Neural crest cell (in vitro differentiated cells): ENCODE results near the gene FOXJ2. TPM values are rescaled to one million over a fixed set of nuclear protein-coding genes. Genes with fewer than 3 reads are reported as not detected.

Experiments
- DNase-seq: peaks from one replicate; pipeline ENCODE4 v3.0.0; 2021; ENCODE audit warnings: low read depth, mixed read lengths, low spot score
- H3K27ac Mint-ChIP-seq: one replicate; pipeline ENCODE4 v1.8.0; 2021; ENCODE audit warnings: mild to moderate bottlenecking, mixed read lengths; ENCODE audit not compliant: unreplicated experiment
- H3K27me3 Mint-ChIP-seq: 2 replicates; pipeline ENCODE4 v1.8.0; 2021; ENCODE audit warnings: low read depth, mild to moderate bottlenecking, mixed read lengths
- H3K36me3 Mint-ChIP-seq: 2 replicates; pipeline ENCODE4 v1.8.0; 2021; ENCODE audit warnings: low read depth, mild to moderate bottlenecking, mixed read lengths
- H3K4me1 Mint-ChIP-seq: 2 replicates; pipeline ENCODE4 v1.8.0; 2021; ENCODE audit warnings: mixed read lengths
- H3K4me3 Mint-ChIP-seq: one replicate; pipeline ENCODE4 v1.8.0; 2021; ENCODE audit warnings: mild to moderate bottlenecking, mixed read lengths
- H3K9me3 Mint-ChIP-seq: 2 replicates; pipeline ENCODE4 v1.8.0; 2021; ENCODE audit warnings: mixed read lengths
- total RNA-seq: library from RNA; stranded (reverse); gene quantifications from 2 replicates; pipeline ENCODE4 v1.2.1, GENCODE V29; 2021
- TF ChIP-seq, protein P1 (sequence below): fragments of 200-600 bp; sonication (generic); conservative IDR thresholded peaks from 2 replicates; pipeline ENCODE4 v1.5.0; 2021; ENCODE audit warnings: antibody characterized with exemption, mild to moderate bottlenecking

Gene FOXJ2
- total RNA-seq, 1 donor from 2014 or later: 14.1 TPM

DNA sequence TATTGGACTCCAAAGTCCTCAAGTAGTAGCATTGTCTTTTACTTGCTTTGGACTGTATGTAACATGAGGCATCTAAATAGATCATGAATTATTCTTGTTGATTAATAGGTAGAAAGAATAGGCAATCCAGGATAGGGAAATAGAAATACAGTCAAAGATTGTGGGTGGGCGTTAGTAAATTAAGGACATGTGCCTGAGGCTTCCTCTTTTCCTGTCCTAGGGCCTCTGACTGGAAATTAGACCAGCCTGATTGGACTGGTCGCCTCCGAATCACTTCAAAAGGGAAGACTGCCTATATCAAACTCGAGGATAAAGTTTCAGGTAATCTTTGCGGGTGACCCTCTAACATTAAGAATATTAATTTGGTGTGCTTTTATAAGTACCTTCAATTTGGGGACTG is 57.2 kb downstream of the FOXJ2 start:
- no peaks in the 10 kb centered on the region for H3K9me3 Mint-ChIP-seq

GRCh38 chr12:8093291-8093690 is 60.8 kb downstream of the FOXJ2 start:
- Mint-ChIP-seq H3K4me1 (no peaks in the 10 kb centered on the region), H3K36me3 (peaks cover 19% of the 10 kb centered on the region), H3K4me3 (no peak overlapping the region), H3K27me3 (no peaks in the 10 kb centered on the region), H3K9me3 (no peaks in the 10 kb centered on the region), H3K27ac (no peak overlapping the region)
- TF ChIP-seq, protein P1, sequence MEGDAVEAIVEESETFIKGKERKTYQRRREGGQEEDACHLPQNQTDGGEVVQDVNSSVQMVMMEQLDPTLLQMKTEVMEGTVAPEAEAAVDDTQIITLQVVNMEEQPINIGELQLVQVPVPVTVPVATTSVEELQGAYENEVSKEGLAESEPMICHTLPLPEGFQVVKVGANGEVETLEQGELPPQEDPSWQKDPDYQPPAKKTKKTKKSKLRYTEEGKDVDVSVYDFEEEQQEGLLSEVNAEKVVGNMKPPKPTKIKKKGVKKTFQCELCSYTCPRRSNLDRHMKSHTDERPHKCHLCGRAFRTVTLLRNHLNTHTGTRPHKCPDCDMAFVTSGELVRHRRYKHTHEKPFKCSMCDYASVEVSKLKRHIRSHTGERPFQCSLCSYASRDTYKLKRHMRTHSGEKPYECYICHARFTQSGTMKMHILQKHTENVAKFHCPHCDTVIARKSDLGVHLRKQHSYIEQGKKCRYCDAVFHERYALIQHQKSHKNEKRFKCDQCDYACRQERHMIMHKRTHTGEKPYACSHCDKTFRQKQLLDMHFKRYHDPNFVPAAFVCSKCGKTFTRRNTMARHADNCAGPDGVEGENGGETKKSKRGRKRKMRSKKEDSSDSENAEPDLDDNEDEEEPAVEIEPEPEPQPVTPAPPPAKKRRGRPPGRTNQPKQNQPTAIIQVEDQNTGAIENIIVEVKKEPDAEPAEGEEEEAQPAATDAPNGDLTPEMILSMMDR: no peak
- DNase-seq: no peak

More for the DNA sequence above, 57.2 kb downstream of the FOXJ2 start:
- DNase-seq: no peak
- no peak overlapping the region for H3K4me3 Mint-ChIP-seq
- no peak overlapping the region for H3K27ac Mint-ChIP-seq
- no peaks in the 10 kb centered on the region for H3K27me3 Mint-ChIP-seq
- H3K4me1 Mint-ChIP-seq: no peaks in the 10 kb centered on the region
- TF ChIP-seq, protein P1: no peak
- H3K36me3 Mint-ChIP-seq: peaks cover 10% of the 10 kb centered on the region

GRCh38 chr12:8096281-8096915 is 63.9 kb downstream of the FOXJ2 start:
- TF ChIP-seq, protein P1: no peak
- no peak overlapping the region for H3K4me3 Mint-ChIP-seq
- no peaks in the 10 kb centered on the region for H3K9me3 Mint-ChIP-seq
- no peaks in the 10 kb centered on the region for H3K27me3 Mint-ChIP-seq
- H3K36me3 Mint-ChIP-seq: peaks cover 28% of the 10 kb centered on the region
- no peaks in the 10 kb centered on the region for H3K4me1 Mint-ChIP-seq
- no peak for DNase-seq
- no peak overlapping the region for H3K27ac Mint-ChIP-seq

DNA sequence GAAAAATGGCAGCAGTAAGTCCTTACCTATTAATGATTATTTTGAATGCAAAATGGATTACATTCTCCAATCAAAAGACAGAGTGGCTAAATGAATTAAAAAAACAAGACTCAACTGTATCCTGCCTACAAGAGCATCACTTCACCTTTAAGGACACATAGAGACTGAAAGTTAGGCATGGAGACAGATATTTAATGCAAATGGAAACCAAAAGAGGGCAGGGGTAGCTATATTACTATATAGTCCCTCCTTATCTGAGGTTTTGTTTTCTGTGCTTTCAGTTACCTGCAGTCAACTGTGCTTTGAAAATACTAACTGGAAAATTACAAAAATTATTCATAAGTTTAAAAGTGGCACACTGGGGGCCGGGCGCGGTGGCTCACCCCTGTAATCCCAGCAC is 66.7 kb downstream of the FOXJ2 start:
- TF ChIP-seq, protein P1: no peak
- no peak overlapping the region for H3K4me3 Mint-ChIP-seq

More for the DNA sequence above, 66.7 kb downstream of the FOXJ2 start:
- peaks cover 30% of the 10 kb centered on the region for H3K36me3 Mint-ChIP-seq
- no peak overlapping the region for H3K27ac Mint-ChIP-seq
- H3K9me3 Mint-ChIP-seq: peaks cover 5% of the 10 kb centered on the region
- DNase-seq: no peak
- H3K27me3 Mint-ChIP-seq: no peaks in the 10 kb centered on the region
- H3K4me1 Mint-ChIP-seq: no peaks in the 10 kb centered on the region

Other genes with a start within 250 kb of the FOXJ2 start
- 0.05 TPM in 1 of 2 replicates, not detected in the other for gene NANOG, start 243.3 kb upstream of the FOXJ2 start, total RNA-seq
- 1.8 and 2.0 TPM in 2 replicates for gene SLC2A14, start 159.8 kb upstream of the FOXJ2 start, total RNA-seq
- 50.6 and 52.2 TPM in 2 replicates for gene SLC2A3, start 96.5 kb upstream of the FOXJ2 start, total RNA-seq
- not detected in 2 replicates for gene C3AR1, start 33.6 kb downstream of the FOXJ2 start, total RNA-seq
- 25.7 and 27.3 TPM in 2 replicates for gene NECAP1, start 49.6 kb downstream of the FOXJ2 start, total RNA-seq
- not detected in 2 replicates for gene CLEC4A, start 90.9 kb downstream of the FOXJ2 start, total RNA-seq
- gene ZNF705A, start 124.3 kb downstream of the FOXJ2 start, total RNA-seq: not detected in 2 replicates
- gene FAM90A1, start 194.9 kb downstream of the FOXJ2 start, total RNA-seq: not detected in 2 replicates